Measurements from ENCODE around the gene MSH5. TPM values are rescaled to one million over a fixed set of nuclear protein-coding genes. Genes with fewer than 3 reads are reported as not detected.

MSH5 gene
- total and polyA plus RNA-seq, 9 of the 15 experiments (the other 6 are each of a cell fraction or from before 2014, with no cell fraction given), result 12.5 to 104 (median 46.6) TPM

DNA sequence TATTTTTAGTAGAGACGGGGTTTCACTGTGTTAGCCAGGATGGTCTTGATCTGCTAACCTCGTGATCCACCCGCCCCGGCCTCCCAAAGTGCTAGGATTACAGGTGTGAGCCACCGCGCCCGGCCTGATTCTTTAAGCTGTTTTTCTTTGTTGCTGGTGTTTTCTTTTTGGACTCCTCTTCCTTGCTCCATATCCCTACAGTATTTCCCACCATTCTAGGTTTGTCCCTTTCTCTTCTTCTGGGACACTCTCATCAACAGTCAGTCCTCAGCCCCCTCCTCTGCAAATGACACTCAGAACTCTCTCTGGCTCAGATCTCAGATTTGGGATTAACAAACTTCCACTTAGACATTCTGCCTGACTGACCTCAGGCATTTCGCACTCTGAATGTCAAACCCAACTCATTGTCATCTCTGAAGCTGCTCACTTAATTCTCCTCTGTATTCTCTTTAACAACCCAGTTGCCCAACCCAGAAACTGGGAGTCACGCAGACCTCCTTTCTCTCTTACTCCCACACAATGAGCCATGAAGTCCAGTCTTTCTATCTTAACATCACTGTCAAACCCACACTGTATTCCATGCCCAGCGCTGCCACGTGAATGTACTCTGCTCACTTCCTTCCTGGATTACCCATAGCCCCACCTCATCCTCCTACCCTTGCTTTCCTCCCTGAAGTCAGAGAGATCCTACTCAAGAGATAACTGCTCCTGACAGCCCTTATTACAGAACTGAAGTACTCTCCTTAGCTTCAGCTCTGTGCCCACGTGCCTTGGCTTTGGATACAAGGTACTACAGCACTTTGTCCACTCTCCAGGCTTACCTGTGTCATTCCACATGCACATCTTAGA, 14.1 kb upstream of the MSH5 start (continued):
- TF ChIP-seq POLR2AphosphoS2 (IDR thresholded peaks at IDR 0.05; ENCODE audit: low read length) (no peak), ERF (CRISPR knock-in tag; IDR thresholded peaks at IDR 0.05) (peak; percentile 53; the same call in 1 of the 2 replicates), ELF1 (tag; IDR thresholded peaks at IDR 0.05) (peak; percentile 66), ZNF561 (CRISPR knock-in tag; conservative IDR thresholded peaks at IDR 0.05) (no peak), KHSRP (IDR thresholded peaks at IDR 0.05) (no peak), ZNF316 (IDR thresholded peaks at IDR 0.05) (no peak), TFAM (CRISPR knock-in tag; conservative IDR thresholded peaks at IDR 0.05) (no peak), HNRNPUL1 (IDR thresholded peaks at IDR 0.05; ENCODE audit: low read length) (no peak), ZBTB7A (IDR thresholded peaks at IDR 0.05; ENCODE audit: borderline replicate concordance, control insufficient read depth, low read depth, low read length) (no peak), ZFP30 (CRISPR knock-in tag; IDR thresholded peaks at IDR 0.05; ENCODE audit: borderline replicate concordance) (no peak), KLF10 (CRISPR knock-in tag; IDR thresholded peaks at IDR 0.05) (no peak), STAT5A (IDR thresholded peaks at IDR 0.05; ENCODE audit: borderline replicate concordance, low read length) (no peak), CBX5 (IDR thresholded peaks at IDR 0.05; ENCODE audit: borderline replicate concordance, low read depth) (no peak), NFXL1 (CRISPR knock-in tag; IDR thresholded peaks at IDR 0.05) (no peak), ZKSCAN8 (CRISPR knock-in tag; IDR thresholded peaks at IDR 0.05) (no peak), XRCC4 (IDR thresholded peaks at IDR 0.05; ENCODE audit: extremely low read depth, insufficient read depth, insufficient read length) (no peak), HMGN3 (IDR thresholded peaks at IDR 0.05; ENCODE audit: borderline replicate concordance, extremely low read depth, insufficient read length, low read depth, low read length) (no peak), ZNF124 (CRISPR knock-in tag; IDR thresholded peaks at IDR 0.05) (no peak)
- TF ChIP-seq, protein P1, sequence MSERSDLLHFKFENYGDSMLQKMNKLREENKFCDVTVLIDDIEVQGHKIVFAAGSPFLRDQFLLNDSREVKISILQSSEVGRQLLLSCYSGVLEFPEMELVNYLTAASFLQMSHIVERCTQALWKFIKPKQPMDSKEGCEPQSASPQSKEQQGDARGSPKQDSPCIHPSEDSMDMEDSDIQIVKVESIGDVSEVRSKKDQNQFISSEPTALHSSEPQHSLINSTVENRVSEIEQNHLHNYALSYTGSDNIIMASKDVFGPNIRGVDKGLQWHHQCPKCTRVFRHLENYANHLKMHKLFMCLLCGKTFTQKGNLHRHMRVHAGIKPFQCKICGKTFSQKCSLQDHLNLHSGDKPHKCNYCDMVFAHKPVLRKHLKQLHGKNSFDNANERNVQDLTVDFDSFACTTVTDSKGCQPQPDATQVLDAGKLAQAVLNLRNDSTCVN (CRISPR knock-in tag; IDR thresholded peaks at IDR 0.05), result peak; percentile 87
- TF ChIP-seq, protein P2, sequence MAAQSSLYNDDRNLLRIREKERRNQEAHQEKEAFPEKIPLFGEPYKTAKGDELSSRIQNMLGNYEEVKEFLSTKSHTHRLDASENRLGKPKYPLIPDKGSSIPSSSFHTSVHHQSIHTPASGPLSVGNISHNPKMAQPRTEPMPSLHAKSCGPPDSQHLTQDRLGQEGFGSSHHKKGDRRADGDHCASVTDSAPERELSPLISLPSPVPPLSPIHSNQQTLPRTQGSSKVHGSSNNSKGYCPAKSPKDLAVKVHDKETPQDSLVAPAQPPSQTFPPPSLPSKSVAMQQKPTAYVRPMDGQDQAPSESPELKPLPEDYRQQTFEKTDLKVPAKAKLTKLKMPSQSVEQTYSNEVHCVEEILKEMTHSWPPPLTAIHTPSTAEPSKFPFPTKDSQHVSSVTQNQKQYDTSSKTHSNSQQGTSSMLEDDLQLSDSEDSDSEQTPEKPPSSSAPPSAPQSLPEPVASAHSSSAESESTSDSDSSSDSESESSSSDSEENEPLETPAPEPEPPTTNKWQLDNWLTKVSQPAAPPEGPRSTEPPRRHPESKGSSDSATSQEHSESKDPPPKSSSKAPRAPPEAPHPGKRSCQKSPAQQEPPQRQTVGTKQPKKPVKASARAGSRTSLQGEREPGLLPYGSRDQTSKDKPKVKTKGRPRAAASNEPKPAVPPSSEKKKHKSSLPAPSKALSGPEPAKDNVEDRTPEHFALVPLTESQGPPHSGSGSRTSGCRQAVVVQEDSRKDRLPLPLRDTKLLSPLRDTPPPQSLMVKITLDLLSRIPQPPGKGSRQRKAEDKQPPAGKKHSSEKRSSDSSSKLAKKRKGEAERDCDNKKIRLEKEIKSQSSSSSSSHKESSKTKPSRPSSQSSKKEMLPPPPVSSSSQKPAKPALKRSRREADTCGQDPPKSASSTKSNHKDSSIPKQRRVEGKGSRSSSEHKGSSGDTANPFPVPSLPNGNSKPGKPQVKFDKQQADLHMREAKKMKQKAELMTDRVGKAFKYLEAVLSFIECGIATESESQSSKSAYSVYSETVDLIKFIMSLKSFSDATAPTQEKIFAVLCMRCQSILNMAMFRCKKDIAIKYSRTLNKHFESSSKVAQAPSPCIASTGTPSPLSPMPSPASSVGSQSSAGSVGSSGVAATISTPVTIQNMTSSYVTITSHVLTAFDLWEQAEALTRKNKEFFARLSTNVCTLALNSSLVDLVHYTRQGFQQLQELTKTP (IDR thresholded peaks at IDR 0.05; ENCODE audit: low read depth in 1 of 2, partially characterized antibody in 2 of 2), result no peak
- TF ChIP-seq, protein P3, sequence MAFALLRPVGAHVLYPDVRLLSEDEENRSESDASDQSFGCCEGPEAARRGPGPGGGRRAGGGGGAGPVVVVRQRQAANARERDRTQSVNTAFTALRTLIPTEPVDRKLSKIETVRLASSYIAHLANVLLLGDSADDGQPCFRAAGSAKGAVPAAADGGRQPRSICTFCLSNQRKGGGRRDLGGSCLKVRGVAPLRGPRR (CRISPR knock-in tag; IDR thresholded peaks at IDR 0.05), result 0 out of 2 replicates have a peak, but pooled peaks have one; percentile 66
- TF ChIP-seq, protein P4, sequence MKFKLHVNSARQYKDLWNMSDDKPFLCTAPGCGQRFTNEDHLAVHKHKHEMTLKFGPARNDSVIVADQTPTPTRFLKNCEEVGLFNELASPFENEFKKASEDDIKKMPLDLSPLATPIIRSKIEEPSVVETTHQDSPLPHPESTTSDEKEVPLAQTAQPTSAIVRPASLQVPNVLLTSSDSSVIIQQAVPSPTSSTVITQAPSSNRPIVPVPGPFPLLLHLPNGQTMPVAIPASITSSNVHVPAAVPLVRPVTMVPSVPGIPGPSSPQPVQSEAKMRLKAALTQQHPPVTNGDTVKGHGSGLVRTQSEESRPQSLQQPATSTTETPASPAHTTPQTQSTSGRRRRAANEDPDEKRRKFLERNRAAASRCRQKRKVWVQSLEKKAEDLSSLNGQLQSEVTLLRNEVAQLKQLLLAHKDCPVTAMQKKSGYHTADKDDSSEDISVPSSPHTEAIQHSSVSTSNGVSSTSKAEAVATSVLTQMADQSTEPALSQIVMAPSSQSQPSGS (CRISPR knock-in tag; IDR thresholded peaks at IDR 0.05), result no peak
